HCEC 1CT (cell line): ENCODE measurements around the gene PCDHA1.
A peak's percentile ranks its signal among the peaks of the same experiment; 100 is the strongest.

Experiments used
- DNase-seq: peaks from one replicate; pipeline ENCODE4 v3.0.0-alpha.2; 2017

Gene PCDHA1

DNA sequence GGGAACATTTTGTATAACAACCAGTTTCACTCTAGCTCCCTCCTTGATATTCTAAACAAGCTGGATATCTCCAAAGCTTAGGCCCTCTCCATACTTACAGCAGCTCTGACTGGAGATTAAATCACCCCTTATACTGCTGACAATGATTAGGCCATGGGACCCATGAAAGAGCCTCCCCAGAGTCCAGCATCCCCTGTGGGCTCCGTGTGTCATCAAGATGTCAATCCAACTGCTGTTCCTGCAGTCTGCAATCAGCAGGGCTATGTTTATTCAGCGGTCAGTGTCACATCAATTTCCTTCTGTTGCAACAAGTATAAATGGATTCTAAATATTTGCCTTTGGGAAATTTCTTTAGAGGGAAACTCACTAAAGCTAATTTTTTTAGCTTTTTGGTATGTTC is 206.9 kb downstream of the PCDHA1 start:
- no peak for DNase-seq

DNA sequence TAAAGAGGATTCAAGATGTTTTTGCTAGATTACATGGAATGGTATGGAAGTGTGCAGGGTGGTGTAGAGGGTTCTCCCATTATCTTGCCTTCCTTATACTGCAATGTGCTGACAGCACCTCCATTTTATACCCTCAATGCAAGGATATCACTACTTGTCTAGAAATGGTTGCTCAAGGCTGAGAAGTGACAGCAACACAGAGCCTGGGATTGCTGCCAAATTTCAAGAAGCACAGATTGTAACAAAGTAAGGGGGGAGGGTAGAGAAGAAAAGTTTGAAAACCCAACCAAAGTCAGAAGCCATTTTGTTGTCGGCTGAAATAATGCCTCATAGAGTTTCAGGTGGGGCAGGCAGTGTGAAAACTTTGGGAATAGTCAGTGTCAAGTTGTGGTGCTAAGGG is 210.1 kb downstream of the PCDHA1 start:
- DNase-seq = no peak

DNA sequence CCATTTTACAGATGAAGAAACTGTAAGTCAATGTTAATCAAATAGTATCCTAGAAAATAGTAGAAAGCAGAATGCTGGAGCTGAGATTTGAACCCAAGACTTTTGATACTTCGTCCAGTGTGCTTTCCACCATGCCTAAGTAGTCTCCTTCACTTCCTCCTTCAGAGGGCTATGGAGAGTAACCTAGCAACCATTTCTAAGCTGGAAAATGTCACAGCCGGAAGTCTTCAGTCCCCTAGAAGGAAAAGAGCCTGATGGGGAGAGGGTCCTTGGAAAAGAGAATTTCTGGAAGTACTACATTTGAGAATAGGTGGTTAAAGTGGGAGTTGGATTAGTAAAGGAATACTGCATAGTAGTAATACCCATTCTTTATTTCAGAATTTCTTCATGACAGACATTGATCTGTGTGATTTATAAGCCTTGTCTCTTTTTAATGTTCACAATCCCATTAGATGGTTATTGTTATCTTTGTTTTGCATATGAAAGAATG is 213.0 kb downstream of the PCDHA1 start:
- DNase-seq = no peak

DNA sequence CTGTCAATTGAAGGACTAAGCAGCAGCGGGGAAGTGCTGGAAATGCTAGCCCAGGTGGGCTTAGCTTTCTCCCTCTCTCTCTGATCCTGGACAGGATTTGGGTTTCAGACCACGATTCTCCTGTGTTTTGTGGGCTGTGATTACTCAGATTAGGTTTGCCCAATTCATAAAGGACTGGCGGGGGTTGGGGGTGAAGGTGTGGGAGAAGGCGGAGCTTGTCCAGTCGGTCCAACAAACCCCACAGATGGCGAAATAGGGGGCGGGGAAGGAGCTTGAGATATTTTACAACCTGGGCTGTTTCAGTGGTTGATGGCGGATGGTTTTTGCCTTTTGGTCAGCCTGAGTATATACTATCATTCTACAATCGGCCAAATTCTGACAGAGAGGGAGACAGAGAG is 215.5 kb downstream of the PCDHA1 start:
- no peak for DNase-seq

DNA sequence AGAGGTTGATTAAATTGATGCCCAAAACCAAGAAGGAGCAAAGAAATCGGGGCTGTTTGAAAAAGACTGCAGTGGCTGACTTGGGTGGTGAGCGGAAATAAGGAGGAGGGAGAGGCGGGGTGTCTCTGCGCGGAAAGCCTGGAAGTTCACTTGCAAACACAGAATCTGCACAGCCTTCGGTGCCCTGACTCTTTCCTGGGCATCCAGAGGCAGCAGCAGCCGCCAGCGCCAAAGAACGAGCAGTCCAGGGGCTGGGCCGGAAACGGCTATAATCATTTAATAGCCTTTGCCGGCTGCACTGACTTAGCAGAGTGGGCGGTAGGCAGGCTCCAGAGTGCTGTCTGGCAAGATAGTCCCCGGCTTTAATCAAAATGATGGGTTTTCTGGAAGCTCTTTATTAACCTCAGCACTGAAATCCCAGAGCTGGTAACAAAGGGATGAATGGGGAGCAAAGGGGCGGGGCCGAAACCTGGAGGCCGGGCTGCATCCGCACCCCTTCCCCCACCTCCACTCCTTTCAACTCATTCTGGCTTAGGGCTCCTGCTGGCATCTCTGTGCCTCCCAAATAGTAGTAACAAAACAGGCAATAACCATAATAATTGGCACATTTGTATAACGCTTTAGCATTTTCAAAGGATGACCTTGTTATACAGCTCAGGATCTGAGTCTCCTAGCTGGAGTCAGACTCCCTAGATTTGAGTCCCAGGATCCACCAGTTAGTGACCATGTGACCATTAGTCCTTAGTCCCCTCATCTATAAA is 216.1 kb downstream of the PCDHA1 start:
- no peak for DNase-seq

DNA sequence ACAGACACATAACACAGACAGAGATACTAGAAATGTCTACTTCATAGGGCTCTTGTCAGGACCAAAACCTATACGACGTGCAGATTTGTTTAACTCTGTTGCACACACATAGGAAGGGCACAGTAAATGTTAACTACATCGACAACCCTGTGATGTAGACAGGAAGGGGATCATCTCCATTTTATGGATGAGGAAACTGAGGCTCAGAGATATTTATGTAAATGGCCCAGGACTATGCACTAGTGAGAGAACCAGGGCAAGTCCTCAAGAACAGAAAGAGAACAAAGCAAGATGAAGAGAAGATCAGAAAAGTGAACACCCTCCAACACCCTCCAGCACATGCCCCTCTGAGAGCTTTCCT is 216.6 kb downstream of the PCDHA1 start:
- no peak for DNase-seq

DNA sequence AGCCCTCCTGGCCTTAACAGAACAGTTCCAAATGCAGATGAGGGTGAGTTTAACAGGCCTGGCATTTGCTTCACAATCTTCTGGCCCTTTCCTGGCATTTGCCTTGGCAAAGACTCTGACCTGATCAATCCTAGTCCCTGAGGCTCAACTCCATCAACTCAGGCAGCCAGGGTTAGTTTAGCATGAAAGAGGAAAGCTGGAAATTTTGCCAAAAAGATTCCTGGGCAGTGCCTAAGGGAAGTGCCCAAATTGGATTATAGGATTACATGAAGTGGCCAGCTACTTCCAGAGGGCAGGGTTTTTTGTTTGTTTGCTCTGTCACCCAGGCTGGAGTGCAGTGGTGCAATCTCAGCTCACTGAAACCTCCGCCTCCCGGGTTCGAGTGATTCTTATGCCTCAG is 217.1 kb downstream of the PCDHA1 start:
- DNase-seq = no peak

DNA sequence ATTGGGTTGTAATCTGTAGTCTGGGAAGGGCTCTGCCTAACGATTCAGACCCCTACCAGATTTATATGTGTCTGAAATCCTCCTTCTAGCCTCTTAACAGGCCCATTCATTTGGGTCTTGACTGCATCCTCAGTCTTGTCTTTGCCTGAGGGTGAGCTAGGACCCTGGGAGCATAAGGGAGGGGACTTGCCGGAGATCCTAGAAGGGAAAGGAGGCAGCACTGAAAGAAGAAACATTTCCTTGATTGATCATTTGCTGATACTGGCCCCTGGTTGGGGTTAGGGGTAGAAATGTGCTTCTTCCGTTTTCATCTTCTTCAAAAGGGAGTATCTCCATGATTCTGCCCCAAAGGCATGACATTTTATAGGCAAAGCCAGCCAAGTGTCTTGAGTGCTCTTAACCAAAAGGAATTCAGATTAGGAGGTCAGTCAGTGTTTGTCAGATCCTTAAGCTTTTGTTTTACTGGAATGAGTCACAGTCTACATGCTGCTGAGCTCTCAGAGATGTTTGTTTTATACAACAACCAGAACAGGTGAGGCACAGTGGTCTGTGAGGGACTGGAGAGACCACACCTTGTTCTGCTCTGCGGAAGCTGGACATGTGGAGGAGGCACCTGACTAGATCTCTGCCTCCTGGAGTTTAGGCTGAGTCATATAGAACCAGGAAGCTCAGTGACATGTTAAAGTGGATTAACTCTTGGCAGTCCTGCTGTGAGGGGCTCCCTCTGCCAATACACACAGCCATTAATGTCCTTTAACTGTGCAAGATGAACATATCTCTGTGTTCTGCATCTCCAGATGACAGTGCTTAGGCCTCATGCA is 218.1 kb downstream of the PCDHA1 start:
- no peak for DNase-seq

DNA sequence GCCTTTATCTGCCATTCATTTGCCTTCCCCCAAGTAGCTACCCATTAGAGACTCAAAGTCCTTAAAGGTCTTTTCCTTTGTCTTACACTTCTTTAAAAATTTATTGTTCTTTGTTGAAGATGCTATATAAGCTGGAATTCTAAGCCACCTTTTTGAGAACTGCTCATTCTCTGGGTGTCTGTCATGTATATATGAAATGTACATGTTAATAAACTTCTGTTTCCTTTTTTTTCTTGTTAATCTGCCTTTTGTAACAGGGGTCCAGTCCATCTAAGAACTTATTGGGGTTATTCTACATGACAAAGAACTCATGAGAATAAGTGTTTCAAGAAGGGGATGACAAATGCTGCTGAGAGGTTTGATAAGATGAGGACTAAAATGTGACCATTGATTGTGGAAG is 221.9 kb downstream of the PCDHA1 start:
- DNase-seq = no peak

DNA sequence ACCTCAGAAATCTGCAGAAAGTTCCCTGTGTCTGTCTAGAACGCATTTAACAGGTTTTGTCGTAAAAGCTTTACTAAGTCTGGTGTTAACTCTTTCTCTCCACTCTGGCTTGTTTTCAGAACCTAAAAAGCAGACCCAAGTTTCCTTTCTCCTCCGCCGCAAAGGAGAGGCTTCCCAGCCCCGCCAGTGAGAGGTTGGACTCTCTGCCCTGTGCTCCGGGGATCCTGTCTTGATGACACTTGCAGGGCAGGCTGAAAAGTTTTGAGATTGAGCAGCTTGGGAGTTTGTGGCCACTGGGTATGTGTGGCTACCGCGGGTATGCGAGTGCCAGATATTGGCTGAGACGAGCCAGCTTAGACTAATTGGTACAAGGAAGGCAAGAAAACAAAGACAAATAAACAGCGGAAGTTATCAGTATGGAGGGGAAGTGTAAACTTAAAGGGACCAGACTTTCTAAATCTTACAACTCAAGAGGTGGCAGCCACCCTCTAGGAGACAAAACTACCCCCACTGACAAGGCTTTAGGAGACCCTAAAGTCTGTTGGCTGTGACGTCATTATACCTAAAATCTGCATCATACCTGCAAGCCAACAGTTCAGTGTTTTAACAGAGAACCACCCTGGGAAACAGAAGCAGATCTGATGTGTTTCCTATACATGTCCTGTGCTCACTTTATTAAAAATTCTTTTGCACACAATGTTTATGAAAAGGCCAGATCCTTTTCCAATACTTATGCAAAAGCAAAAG is 224.3 kb downstream of the PCDHA1 start:
- no peak for DNase-seq

DNA sequence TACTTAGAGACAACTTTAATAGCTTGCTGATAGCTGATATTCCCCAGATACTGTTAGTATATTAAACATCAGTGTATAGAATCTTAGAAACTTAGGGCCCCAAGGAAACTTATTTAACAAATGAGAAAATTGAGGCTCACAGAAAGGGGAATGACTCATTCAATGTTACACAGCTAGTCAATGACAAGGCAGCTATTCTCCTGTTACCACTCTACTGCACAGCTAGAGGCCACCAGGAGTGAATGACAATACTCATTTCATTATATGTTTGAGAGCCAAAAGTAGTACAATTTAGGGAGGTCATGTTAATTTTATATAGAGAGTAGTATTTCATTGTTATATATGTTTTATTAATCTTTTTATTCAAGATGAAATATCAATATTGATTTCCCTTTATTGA is 232.0 kb downstream of the PCDHA1 start:
- no peak for DNase-seq

DNA sequence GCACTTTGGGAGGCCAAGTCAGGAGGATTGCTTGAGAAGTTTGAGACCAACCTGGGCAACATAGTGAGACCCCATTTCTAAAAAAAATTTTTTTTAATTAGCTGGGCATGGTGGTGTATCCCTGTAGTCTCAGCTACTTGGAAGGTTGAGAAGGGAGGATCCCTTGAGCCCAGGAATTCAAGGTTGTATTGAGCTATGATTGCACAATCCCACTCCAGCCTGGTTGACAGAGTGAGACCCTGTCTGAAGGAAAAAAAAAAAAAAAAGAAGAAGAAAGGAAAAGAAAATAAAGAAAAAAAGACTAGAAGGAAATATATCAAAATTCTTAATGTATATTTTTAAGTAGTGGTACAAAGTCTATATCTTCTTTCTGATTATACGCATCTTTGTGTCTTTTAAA is 236.4 kb downstream of the PCDHA1 start:
- no peak for DNase-seq

DNA sequence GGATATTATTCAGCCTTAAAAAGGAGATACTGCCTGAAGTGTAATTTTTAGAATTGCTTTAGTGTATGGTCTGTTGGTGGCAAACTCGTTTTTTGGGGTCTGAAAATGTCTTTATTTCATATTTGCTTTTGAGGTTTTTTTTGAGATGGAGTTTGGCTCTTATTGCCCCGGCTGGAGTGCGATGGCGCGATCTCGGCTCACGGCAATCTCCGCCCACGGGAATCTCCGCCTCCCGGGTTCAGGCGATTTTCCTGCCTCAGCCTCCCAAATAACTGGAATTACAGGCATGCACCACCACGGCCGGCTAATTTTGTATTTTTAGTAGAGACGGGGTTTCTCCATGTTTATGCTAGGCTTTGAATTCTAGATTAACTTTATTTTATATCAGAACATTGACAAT is 245.1 kb downstream of the PCDHA1 start:
- DNase-seq = no peak

DNA sequence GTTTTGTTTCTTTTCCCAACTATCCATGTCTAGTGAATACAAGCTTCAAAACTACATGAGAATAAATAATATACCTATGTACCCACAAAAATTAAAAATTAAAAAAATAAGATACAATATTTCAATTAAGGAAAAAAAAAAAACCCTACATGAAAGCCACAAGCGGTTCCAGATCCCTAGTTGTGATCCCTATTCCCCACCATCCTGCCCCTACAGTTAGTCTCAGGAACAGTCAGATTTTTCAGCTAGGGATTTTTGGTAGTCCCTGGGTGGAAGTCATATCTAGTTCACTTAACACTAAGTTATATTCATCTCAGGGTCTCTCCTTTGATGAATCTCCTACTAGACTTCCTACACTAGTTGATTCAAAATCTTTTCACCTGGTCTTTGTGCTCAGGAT is 246.7 kb downstream of the PCDHA1 start:
- no peak for DNase-seq

DNA sequence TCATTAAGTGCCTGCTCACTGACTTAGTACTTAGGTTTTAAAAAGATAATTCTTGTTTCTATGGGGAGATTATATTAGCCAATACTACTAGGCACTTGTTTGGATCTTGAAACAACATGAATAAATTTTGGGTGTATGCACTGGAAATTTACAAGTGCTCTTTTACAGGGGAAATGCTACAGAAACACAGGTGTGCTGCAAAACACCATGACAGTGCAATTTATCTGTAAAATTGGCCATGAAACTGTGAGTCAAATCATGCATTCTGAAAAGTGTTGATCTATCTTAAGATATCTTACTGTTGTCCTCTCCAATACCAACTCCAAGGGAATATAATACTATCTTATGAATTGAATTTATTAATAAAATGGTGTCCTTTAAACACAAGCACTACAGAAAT is 253.1 kb downstream of the PCDHA1 start:
- DNase-seq = no peak

DNA sequence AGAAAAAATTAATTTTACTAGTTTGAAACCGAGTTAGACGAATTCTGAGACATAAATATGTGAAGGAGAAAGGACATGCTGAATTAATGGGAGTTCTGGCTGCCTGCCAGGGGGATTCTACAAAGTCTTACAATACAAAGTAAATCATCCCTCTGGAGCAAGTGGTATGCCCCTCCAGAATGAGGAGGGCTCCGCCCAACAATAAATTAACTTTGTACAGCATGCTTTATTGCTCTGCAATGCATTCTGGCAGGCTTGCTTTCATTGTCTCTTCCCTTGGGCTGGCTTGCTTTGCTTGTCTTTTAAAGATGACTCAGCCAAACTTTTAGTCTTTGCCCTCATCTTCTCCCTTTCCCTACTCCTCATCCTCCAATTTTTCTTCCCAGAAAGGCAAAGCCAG is 253.6 kb downstream of the PCDHA1 start:
- DNase-seq = no peak

DNA sequence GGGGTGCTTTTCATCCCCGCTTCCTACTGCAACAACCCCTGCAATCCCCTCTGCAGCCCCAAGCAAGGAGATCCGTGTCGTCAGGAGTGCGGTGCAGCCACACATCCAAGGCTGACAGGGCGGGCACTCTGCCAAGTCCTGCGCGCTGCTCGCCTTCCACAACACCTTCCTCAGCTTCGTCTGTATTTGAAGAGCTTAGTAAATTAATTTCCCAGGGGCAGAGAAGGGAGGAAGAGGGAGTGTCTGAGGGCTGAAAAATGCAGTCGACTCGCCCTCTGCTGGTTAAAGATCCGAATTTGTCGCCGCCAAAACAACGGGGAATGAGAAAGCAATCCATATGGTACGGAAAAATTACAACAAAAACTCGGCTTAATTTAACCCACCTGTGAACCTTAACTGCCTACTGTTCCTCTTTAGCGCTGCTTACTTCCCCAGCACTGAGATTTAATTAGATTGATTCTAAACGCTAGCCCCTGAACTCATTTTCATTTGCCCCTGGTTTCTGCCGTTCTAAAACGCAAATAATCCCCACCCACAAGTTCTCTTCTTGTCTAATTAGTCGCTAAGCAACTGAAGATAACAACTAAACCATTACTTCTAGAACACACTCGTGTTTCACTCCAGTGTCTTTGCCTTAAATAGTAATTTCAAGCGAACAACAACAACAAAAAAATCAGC is 254.3 kb downstream of the PCDHA1 start:
- no peak for DNase-seq

DNA sequence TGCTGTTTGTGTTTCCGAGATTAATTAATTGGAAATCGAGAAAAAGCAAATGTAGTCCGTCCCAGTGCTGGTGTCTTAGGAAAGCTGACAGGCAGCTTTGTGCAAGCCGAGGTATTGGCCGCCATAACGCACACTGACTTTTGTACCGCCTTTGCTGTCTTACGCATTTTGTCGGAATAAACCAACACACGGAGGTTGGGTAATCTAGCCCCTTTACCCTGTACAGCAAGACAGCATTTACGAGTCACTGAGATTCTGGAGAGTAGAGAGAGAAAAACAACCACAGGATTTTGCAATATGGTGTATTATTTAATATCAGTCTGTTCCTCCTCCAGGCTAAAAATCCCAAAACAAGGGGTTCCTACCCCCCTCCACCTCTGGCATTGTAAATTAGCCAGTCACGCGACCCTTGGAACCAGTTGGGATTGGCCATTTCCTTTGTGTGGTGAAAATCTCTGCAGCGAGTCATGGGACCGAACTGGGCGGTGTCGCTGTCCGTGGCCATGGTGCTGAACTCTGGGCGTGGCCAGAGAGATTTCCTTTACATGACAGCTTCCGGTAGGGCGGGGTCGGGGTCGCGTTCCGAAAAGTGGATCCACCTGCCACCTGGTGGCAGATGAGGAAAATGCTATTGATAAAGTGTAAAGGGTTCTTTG is 255.0 kb downstream of the PCDHA1 start:
- peak; percentile 25 for DNase-seq

DNA sequence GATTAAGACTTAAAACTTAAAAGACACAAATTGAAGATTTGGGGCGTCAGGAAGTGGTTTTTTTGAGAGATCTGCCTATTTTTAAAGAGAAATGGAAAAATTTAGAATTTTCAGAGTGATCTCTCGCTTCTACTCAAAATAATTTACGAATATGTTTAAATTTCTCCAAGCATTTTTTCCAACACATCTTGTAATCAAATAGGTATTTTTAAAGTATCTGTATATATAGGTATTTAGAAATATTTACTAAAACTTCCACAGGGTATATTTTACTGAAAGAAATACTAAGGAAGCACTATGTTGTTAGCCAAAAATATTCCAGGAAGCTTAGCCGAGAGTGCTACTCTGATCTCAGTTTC is 255.5 kb downstream of the PCDHA1 start:
- DNase-seq = no peak

DNA sequence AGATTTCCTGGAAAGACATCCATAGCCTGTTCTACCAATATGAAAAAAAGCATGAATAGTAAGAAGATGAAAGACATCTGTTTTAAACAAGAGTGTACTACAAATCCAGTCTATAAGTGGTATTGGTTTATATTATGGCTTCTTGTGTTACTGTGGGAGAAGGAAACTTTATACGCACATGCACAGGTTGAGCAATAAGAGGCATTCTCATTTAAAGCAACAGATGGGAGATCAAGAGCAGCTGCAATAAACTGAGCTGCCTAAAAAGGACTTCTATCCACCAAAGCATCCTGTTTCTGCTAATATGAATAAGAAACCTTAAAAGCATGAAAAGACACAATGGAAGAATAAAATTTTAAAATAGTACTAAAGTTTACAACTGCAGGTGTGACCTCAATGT is 256.6 kb downstream of the PCDHA1 start:
- DNase-seq = no peak

DNA sequence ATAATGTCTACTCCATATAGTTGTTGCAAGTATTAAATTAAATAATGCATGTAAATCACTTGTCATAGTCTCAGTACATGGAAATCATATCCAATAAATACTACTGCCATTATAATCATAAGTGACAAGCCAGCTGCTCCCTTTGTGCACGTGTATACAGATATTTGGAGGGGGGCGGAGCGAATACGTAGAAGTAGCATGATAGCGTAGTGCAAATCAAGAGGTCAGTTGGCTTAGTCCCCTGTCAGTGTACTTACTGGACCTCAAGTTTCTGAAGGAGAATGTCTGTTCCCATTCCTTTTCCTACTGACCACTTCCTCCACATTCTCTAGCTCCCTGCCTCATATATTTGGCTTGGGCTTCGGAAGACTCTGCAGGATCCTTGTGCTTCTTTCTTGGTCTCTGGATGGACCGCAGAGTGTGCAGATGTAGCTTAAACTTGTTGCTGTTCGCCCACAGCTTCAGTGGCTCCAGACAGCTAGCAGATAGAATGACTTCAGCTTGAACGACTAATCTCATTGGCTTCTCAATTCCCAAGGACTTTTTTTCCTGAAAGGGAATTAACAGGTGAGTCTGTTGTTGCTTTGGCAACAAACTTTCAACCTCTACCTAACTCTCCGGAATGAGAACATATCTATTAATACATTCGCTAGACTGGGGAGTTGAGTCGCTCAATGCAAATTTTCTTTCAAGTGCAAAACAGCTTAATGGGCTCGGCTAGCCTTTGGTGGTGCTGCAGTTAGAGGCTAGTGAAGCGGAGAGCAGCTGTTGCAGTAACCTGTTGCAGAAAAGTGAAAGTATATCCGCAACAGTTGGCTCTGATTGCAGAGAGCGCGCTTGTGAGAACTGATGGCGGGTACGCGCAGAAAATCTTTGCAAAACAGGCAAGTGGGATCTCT is 264.9 kb downstream of the PCDHA1 start, which contains the start of gene PCDHB1:
TSS of gene PCDHB1 (plus strand) at position 753 of the 899 bp plus-strand sequence. CDS start at position 850, 97 bp downstream.
- DNase-seq = no peak

DNA sequence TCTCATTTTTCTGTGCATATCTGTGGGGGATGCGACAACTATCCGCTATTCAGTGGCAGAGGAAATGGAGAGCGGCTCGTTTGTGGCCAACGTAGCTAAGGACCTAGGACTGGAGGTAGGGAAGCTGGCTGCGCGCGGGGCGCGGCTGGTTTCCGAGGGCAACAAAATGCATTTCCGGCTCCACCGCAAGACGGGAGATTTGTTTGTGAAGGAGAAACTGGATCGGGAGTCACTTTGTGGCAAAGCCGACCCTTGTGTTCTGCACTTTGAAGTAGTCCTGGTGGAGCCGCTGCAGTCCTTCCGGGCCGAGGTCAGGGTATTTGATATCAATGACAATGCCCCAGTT is 265.6 kb downstream of the PCDHA1 start:
- no peak for DNase-seq
